ENCODE measurements around the gene PPM1G. TPM values are rescaled to one million over a fixed set of nuclear protein-coding genes. Genes with fewer than 3 reads are reported as not detected.

Gene PPM1G
- total and polyA plus RNA-seq, 2 experiments from 2014 or later = 183 to 201 TPM

- DNase-seq (ENCODE audit: low spot score) = no peak
- Histone ChIP-seq H4K20me1 (replicated peaks; ENCODE audit: insufficient read depth) (no peaks in the 10 kb centered on the region), H3K4me2 (no peak overlapping the region), H3K27me3 (ENCODE audit: insufficient read depth) (no peaks in the 10 kb centered on the region), H3K9me2 (ENCODE audit: insufficient read depth) (no peaks in the 10 kb centered on the region), H3K36me3 (ENCODE audit: insufficient read depth) (no peaks in the 10 kb centered on the region; the same call in 1 of the 2 replicates), H3K4me3 (no peak overlapping the region), H3K79me2 (replicated peaks; ENCODE audit: insufficient read depth) (no peaks in the 10 kb centered on the region), H3K4me1 (ENCODE audit: insufficient read depth) (no peaks in the 10 kb centered on the region), H3F3A (replicated peaks; ENCODE audit: low read depth) (no peaks in the 10 kb centered on the region), H2AFZ (no peak overlapping the region), H3K27ac (ENCODE audit: low read depth) (no peak overlapping the region)
- no peak for ATAC-seq
- Mint-ChIP-seq H3K27ac (no peak overlapping the region), H3K27me3 (ENCODE audit: insufficient read depth, low read depth, poor library complexity) (peaks cover 2% of the 10 kb centered on the region), H3K36me3 (ENCODE audit: low read depth) (peaks cover 3% of the 10 kb centered on the region; the same call in 1 of the 3 replicates), H3K9me3 (no peaks in the 10 kb centered on the region), H3K4me1 (no peaks in the 10 kb centered on the region), H3K4me3 (no peak overlapping the region)
- no peak for TF ChIP-seq EZH2 (IDR thresholded peaks at IDR 0.05; ENCODE audit: low read depth, unreplicated experiment)
- no peak for TF ChIP-seq EZH2phosphoT487 (IDR thresholded peaks at IDR 0.05; ENCODE audit: unreplicated experiment)
- TF ChIP-seq, protein P1, sequence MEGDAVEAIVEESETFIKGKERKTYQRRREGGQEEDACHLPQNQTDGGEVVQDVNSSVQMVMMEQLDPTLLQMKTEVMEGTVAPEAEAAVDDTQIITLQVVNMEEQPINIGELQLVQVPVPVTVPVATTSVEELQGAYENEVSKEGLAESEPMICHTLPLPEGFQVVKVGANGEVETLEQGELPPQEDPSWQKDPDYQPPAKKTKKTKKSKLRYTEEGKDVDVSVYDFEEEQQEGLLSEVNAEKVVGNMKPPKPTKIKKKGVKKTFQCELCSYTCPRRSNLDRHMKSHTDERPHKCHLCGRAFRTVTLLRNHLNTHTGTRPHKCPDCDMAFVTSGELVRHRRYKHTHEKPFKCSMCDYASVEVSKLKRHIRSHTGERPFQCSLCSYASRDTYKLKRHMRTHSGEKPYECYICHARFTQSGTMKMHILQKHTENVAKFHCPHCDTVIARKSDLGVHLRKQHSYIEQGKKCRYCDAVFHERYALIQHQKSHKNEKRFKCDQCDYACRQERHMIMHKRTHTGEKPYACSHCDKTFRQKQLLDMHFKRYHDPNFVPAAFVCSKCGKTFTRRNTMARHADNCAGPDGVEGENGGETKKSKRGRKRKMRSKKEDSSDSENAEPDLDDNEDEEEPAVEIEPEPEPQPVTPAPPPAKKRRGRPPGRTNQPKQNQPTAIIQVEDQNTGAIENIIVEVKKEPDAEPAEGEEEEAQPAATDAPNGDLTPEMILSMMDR (conservative IDR thresholded peaks at IDR 0.05; ENCODE audit: low read depth in 2 of 2) = no peak
Measured at GRCh38 chr2:27451095-27451494, 41.7 kb upstream of the PPM1G start.

GRCh38 chr2:27448381-27448780 lies 39.0 kb upstream of the PPM1G start:
- DNase-seq (ENCODE audit: low spot score) (no peak), ATAC-seq (no peak)
- no peaks in the 10 kb centered on the region for H3K4me1 ChIP-seq (ENCODE audit: insufficient read depth)
- no peaks in the 10 kb centered on the region for H3K27me3 Mint-ChIP-seq (ENCODE audit: insufficient read depth, low read depth, poor library complexity)
- H3K9me3 Mint-ChIP-seq = no peaks in the 10 kb centered on the region
- H3K9me2 ChIP-seq (ENCODE audit: insufficient read depth) = no peaks in the 10 kb centered on the region
- no peaks in the 10 kb centered on the region for H3K27me3 ChIP-seq (ENCODE audit: insufficient read depth)
- no peak overlapping the region for H3K4me3 ChIP-seq
- no peak overlapping the region for H3K27ac ChIP-seq (ENCODE audit: low read depth)
- H3K36me3 Mint-ChIP-seq (ENCODE audit: low read depth) = peaks cover 11% of the 10 kb centered on the region
- H2AFZ ChIP-seq = no peak overlapping the region
- TF ChIP-seq EZH2phosphoT487 (IDR thresholded peaks at IDR 0.05; ENCODE audit: unreplicated experiment) = no peak
- TF ChIP-seq, protein P2, sequence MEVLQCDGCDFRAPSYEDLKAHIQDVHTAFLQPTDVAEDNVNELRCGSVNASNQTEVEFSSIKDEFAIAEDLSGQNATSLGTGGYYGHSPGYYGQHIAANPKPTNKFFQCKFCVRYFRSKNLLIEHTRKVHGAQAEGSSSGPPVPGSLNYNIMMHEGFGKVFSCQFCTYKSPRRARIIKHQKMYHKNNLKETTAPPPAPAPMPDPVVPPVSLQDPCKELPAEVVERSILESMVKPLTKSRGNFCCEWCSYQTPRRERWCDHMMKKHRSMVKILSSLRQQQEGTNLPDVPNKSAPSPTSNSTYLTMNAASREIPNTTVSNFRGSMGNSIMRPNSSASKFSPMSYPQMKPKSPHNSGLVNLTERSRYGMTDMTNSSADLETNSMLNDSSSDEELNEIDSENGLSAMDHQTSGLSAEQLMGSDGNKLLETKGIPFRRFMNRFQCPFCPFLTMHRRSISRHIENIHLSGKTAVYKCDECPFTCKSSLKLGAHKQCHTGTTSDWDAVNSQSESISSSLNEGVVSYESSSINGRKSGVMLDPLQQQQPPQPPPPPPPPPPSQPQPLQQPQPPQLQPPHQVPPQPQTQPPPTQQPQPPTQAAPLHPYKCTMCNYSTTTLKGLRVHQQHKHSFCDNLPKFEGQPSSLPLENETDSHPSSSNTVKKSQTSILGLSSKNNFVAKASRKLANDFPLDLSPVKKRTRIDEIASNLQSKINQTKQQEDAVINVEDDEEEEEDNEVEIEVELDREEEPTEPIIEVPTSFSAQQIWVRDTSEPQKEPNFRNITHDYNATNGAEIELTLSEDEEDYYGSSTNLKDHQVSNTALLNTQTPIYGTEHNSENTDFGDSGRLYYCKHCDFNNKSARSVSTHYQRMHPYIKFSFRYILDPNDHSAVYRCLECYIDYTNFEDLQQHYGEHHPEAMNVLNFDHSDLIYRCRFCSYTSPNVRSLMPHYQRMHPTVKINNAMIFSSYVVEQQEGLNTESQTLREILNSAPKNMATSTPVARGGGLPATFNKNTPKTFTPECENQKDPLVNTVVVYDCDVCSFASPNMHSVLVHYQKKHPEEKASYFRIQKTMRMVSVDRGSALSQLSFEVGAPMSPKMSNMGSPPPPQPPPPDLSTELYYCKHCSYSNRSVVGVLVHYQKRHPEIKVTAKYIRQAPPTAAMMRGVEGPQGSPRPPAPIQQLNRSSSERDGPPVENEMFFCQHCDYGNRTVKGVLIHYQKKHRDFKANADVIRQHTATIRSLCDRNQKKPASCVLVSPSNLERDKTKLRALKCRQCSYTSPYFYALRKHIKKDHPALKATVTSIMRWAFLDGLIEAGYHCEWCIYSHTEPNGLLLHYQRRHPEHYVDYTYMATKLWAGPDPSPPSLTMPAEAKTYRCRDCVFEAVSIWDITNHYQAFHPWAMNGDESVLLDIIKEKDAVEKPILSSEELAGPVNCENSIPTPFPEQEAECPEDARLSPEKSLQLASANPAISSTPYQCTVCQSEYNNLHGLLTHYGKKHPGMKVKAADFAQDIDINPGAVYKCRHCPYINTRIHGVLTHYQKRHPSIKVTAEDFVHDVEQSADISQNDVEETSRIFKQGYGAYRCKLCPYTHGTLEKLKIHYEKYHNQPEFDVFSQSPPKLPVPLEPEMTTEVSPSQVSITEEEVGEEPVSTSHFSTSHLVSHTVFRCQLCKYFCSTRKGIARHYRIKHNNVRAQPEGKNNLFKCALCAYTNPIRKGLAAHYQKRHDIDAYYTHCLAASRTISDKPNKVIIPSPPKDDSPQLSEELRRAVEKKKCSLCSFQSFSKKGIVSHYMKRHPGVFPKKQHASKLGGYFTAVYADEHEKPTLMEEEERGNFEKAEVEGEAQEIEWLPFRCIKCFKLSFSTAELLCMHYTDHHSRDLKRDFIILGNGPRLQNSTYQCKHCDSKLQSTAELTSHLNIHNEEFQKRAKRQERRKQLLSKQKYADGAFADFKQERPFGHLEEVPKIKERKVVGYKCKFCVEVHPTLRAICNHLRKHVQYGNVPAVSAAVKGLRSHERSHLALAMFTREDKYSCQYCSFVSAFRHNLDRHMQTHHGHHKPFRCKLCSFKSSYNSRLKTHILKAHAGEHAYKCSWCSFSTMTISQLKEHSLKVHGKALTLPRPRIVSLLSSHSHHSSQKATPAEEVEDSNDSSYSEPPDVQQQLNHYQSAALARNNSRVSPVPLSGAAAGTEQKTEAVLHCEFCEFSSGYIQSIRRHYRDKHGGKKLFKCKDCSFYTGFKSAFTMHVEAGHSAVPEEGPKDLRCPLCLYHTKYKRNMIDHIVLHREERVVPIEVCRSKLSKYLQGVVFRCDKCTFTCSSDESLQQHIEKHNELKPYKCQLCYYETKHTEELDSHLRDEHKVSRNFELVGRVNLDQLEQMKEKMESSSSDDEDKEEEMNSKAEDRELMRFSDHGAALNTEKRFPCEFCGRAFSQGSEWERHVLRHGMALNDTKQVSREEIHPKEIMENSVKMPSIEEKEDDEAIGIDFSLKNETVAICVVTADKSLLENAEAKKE (CRISPR knock-in tag; IDR thresholded peaks at IDR 0.05) = no peak
- H3K27ac Mint-ChIP-seq = no peak overlapping the region
- no peaks in the 10 kb centered on the region; the same call in 1 of the 2 replicates for H3K79me2 ChIP-seq (replicated peaks; ENCODE audit: insufficient read depth)
- peaks cover under 1% of the 10 kb centered on the region; the same call in 1 of the 3 replicates for H3K4me1 Mint-ChIP-seq
- H4K20me1 ChIP-seq (replicated peaks; ENCODE audit: insufficient read depth) = no peaks in the 10 kb centered on the region
- H3K36me3 ChIP-seq (ENCODE audit: insufficient read depth) = no peaks in the 10 kb centered on the region; the same call in 1 of the 2 replicates
- H3K4me3 Mint-ChIP-seq = no peak overlapping the region
- H3K4me2 ChIP-seq = no peak overlapping the region
- no peaks in the 10 kb centered on the region for H3F3A ChIP-seq (replicated peaks; ENCODE audit: low read depth)

Measured in GM23338 (cell line).